Activated CD4-positive, alpha-beta T cell treated with anti-CD3 and anti-CD28 coated beads for 24 hours (primary cell): ENCODE data around the gene BCL2.
"Not testable (repeated sequence)": the region's sequence is repeated elsewhere in the genome, so short reads cannot be mapped to it uniquely, and the experiment has no call there.

ENCODE experiments used
- DNase-seq, 2 donors: peaks; one replicate each; pipeline ENCODE4 v3.0.0-alpha.2; 2020; ENCODE audit warnings: low read depth in 2 of 2

The BCL2 gene

DNA sequence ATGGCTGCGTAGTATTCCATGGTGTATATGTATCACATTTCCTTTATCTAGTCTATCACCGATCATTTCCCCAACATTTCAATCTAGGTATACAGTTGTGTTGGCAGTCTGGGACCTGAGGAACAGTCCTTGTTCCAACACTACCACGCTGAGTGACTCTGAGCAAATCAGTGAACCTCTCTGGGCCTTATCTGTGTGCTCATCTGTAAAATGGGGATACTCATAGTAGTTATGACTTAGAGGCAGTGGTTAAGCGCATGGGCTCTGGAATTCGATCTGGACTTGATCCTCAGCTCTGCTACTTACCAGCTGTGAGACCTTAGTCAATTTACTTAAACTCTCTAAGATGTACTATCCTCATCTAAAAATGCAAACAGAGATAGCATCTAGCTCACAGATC is 85.1 kb downstream of the BCL2 start:
- no peak for DNase-seq

DNA sequence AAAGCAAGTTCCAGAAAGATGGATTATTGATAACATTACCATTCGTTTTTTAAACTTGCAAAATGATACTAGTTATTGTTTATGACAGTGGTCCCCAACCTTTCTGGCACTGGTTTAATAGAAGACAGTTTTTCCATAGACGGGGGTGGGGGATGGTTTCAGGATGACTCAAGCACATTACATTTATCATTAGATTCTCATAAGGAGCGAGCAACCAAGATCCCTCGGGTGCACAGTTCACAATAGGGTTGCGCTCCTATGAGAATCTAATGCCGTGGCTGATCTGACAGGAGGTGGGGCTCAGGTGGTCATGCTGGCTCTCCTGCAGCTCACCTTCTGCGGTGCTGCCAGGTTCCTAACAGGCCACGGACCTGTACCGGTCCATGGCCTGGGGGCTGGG is 86.2 kb downstream of the BCL2 start:
- DNase-seq: peak in 1 of 2 donors; percentile 35

DNA sequence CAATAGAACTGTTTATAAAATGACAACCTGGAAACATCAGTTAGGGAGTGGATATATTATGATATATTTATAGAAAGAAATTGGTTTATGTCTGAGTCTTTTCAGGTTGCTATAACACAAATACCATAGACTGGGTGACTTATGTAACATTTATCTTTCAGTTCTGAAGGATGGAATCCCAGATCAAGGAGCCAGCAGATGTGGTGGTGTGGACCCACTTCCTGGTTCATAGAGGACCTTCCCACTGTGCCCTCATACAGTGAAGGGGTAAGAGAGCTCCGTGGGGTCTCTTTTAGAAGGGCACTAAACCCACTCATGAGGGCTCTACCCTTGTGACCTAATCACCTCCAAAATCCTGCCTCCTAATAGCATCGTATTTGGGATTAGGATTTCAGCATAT is 86.7 kb downstream of the BCL2 start:
- no peak for DNase-seq

DNA sequence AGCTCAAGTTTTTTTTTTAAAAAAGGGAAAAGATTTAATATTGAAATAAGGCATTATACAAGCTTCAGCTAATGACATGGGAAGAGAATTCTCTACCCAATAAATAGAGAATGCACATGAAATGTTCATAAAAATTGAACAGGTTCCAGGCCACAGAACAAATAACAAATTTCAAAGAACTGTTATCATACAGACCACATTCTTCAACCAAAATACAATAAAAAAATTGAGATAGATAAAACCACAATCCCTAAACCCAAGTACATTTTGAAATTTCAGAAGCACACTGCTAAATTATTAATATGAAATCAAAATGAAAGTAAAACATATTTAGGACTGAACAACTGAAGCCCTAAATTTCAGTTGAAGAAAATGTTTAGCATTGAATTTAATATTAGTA is 89.6 kb downstream of the BCL2 start:
- no peak for DNase-seq

DNA sequence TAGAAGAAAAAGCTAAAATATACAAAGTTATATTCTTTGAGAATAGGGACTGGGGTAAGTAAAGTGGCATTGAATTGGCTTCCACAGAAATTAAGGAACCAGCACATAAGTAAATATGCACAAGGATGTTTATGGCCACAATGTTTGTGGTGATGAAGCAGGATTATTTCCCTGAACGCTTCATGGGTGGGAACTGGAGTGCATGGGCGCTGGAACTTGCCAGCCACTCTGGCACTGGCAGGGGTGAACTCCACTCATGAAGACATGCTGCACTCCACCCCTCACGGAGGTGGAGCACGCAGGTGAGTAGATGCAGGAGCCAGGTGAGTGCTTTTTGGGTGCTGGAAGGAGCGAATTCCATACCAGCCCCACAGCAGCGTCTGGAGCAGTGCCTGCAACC is 94.1 kb downstream of the BCL2 start:
- DNase-seq: no peak

DNA sequence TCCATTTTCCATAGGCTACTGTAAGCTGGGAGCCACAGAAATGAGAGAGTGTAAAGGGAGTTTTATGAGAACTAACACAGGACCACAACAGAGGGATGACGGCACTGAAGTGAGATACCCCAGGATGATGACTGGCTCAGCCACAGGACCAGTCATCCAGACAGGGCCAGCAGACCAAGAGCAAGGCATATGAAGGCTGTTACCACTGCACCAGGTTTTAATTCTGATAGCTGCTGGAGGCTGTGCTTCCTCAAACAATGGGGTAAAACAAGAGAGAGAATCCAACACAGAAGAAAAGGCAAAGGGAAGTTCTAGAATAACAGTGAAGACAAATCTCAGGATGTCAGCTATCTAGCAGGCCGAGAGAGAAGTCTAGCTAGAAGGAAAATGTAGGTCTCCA is 94.9 kb downstream of the BCL2 start:
- no peak for DNase-seq

DNA sequence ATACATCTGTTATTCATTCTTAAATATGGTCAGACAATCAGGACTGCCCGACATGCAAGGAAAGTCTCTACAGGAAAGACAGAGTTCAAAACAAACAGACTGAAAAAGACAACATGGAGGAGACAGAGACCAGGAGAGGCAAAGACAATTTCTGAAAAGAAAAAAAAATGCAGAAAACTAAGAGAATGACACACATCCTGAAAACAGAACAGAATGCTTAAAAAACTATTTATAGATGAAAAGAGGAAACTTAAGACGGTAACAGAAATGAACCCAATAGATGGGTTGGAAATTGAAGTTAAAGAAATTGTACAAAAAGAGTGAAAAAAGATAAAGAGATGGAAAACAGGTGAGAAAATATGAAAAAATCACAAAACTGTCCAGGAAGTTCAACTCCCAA is 95.7 kb downstream of the BCL2 start:
- no peak for DNase-seq

DNA sequence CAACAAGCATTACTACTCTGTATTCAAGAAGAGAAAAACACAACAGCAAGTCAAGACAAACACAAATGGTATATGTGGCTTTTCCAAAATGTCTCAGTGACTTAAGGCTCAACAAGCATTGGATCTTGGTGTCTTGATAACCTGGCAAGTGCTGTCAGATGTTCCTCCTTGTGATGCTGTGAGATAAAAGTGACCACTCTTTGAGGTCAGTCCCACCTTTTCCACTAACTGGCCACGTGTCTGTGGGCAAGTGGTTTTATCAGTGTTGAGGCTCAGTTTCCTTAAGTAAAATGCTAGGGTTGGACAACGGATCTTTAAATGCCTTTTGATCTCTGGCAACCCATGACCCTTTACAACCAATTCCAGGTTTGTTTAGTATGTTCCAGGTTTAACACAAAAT is 98.7 kb downstream of the BCL2 start:
- DNase-seq: no peak

DNA sequence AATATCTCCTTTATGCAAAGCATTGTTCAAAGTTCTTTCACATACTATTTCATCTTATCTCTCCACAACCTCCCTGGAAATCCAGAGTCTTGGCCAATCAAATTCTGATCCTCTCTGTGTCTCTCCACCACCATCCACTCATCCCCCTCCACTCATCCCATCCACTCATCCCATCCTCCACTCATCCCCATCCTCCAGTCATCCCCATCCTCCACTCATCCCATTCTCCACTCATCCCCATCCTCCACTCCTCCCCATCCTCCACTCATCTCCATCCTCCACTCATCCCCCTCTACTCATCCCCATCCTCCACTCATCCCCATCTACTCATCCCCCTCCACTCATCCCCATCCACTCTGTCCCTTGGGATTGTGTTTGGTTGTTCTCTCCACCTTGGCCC is 101.1 kb downstream of the BCL2 start:
- DNase-seq: no peak

DNA sequence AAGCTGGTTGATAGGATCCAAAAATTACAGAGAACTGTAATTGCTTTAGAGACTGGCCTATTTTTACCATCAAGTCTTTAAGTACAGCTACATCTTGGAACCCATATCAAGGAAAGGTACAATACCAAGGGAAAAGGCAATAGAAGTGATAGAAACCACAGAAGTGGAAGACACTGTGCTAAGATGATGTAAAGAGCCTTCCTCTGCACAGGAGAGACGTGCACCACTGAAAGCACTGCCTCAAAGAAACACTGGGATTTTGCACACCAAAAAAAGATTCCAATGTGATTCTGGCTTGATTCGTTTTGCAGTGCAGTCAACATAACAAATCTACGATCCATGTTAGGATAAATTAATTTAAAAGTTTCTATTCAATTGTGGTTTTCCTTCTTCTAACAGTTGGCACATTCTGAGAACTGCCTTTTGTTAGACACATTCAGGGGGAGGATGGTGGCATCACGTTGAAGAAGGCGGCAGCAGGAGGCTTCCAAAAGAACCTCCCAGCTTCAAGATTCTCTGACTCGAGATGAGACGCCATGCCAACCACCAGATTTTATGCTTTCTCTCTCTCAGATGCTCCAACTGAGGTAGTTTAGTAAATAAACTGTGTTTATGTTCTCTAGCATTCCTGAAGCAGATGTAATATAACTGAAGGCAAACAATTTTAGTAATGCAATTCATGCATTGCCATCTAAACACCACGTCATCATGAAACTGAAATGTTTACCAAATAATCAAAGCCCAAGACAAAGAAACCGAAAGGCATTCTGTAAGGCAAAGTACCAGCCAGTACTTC is 102.9 kb downstream of the BCL2 start:
- DNase-seq: no peak

DNA sequence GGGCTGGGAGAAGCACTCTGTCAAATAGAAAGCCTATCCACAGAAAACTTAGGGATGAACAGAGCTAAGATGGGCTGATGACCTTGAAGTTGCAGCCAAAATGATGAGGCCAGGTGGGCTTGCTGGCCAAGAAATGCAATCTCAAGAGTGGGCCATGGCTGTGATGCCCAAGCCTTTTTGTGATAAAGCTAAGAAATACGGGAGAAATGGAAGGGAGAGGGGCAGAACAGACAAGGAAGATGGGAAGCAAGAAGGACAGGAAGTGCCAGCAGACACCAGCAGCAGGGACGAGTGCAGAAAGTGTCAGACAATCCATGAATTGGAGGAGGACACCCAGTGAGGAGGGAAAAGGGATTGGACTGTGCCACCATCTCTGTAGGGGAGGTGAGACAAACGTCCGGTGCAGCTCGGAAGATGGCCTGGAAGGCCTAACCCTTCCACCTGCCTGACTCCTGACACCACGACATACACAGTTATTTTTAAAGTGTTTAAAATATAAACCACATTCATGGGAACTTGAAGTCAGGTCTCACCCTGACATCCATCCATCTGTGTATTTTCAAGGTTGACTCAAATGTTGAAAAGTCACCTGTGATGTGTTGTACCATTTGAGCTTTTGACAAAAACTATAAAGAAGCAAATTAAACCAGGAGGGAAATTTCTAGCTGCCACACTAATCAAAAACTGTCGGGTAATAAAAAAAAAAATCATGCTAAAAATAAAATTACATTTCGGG is 105.5 kb downstream of the BCL2 start:
- no peak for DNase-seq

DNA sequence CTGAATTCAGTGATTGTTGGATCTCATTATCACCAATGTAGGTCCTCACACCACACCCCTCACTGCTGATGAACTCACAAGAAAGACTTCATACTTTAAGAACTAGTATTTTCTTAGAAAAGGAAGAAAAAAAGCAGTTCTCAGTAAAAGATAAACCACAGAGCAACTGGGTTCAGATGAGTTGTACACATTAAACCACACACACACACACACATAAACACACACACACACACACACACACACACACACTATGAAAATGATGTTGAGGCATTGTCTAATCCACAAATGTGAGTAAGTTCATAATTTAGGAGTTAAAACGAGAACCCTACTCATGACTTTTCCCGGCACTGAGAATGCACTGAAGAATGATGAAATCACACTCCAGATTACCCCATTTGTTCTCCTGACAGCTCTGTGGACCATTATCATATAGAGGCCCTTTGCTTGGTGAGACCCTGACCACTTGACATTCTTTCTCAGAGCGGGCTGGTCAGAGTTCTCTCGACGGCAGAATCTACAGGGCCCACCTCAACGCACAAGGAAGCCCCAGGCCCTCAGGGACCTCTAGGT is 106.2 kb downstream of the BCL2 start:
- DNase-seq: peak in 1 of 2 donors; percentile 43

DNA sequence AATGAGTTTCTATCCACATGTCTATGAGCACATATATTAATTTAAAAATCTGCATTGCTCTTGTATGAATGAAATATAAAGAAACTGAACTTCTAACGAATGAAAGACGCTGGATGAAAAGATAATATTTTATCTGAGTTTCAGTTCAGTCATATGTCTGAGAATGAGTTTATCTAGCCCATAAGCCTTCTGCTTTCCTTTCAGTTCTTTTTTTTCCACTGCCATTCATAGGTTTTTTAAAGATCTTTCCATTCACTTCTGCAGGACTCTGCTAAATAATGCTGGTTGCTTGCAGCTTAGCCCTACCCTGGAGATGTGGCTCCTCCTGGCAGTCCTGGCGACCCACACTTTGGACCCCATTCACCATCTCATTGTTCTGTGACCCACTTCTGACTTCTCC is 109.0 kb downstream of the BCL2 start:
- DNase-seq: no peak

DNA sequence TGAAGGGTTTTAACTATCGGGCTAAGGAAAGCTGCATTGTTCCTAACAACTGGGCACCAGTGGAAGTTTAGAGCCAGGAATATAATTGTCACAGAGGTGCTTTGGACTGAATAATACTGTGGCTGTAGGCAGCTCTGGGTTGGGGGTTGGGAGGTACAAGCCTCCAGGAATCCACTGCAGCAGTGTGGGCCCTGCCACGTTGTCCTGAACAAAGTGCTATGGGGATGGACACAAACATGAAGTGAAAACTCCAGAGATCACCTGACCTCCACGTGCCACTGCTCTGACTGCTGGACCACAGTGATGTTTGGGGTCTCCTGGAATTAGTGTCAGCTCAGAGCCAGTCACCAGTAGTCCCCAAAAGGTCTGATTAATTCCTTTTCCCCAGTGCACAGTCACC is 110.9 kb downstream of the BCL2 start:
- DNase-seq: no peak

DNA sequence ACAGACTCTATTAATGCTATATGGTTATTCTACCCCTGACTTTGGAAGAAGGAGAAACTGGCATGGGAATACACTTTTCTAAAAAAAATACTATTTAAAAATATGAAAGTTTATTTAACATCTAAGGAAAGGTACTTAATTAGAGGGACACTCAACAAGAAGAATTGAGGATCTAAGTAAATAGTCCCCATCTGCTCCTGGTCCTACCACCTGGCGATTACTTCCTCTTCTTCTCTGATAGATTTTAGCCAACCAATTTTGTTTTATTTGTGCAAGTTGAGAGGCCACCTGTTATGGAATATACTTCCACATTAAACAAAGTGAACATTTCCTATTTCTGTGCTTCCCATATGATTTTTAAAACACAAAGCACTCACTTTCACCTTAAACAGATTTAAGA is 111.7 kb downstream of the BCL2 start:
- no peak for DNase-seq

DNA sequence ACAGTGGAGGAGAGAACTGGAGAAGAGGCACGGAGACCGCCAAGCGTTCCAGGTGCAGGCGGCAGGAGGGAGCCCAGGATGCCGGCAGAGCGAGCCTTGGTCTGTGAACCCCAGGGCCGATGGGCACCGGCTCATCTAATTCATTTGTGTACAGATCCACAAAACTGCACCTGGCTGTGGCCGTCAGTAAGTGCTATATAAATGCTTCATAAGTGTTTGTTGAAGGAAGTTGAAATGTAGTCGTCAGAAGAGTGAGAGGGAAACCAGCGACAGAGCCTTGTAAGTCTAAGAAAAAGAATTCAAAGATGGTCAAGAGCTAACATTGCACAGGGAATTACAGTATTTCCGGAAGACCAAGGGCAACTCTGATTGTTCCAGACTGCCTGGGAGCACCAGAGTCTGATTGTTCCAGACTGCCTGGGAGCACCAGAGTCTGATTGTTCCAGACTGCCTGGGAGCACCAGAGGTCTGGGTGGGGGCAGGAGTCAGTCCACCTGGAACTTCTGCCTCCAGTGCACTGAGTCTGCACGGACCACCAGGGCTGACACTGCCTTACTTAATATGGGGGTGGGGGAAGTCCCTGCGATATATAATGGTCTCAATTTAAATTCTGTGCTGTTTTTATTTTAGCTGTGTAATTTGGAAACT is 112.3 kb downstream of the BCL2 start:
- no peak for DNase-seq

DNA sequence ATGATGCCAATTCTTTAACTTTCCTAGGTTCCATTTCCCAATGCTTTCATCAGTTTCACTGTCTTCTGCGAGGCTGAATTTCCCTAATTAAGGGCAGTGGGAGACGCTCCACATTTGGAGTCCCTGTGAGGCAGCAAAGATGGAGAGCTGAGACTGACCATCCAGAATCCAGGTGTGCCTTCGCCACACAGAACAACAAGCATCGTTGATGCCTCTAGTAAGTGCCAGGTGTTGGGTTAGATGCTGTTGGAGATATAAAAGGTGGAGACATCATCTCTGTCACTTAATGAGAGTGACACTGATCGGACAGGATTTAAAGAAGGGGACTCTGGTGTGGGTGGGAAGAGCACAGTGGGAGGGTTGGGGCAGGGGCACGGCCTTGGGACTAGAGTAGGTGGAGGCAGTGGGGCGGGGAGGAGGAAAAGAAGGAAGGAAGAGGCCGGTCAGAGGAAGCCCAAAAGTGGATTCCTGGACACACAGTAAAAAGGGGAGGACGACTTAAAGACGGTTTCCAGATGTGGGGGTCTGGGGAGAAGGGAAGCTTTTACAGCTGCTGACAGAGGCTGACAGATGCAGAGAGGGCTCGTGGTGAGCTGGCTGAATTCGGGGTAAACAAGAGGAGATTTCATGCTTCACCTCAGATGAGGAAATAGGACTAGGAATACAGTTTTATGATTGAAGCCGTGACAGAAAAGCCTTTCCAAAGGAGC is 113.0 kb downstream of the BCL2 start:
- no peak for DNase-seq

DNA sequence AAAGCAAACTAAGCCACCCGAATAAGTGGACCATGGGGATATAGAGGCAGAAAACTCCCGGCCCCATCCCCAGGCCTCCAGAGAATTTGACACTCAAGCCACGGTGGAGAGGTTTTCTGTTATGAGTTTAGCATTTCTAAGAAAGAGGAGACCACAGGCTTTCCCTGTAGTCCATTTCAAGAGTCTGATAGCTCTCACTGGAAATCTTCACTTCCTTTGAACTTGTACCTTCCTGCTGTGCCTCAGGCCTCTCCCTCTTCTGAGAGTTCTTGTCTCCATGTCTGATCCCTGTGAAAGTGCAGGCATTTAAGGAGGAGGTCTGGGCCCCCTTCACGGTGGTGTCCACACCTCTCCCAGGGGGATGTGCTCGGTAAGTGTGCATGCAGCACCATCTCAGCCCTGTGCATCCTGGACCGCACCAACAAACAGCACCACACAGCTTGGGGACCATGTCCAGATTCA is 113.7 kb downstream of the BCL2 start:
- no peak for DNase-seq

DNA sequence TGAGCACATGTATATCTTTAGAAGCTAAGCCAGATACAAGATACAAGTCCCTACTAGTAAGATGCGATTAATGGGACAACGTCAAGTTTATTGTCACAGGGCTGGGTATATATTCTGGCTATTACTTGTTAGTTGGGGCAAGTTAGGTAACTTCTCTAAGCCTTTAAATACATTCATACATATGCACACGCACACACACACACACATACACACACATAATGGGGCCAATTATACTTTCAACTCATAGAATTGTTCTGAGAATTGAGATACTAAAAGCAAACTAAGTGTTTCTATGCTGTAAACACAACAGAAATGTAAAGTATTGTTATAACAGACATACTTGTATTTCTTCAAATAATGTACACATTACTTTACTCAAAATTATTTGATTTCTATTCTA is 116.1 kb downstream of the BCL2 start:
- no peak for DNase-seq

DNA sequence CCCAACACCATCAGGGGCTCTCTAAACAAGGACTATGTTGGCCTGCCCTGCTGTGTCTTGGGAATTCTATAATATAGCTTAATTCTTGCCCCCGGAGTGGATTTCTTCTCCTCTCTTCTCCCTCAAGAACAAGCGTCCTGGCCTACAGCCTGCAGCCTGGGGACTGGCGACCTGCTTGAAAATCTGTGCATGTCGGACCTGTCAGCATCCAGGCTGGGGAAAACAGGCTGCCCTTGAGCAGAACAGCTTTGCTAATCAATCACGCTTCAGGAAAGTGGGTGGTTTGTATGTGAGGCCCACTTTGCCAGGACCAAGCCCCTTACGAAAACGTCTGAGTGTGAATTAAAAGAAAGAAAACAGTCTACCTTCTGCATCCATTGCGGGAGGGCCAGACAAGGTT is 116.7 kb downstream of the BCL2 start:
- no peak for DNase-seq

DNA sequence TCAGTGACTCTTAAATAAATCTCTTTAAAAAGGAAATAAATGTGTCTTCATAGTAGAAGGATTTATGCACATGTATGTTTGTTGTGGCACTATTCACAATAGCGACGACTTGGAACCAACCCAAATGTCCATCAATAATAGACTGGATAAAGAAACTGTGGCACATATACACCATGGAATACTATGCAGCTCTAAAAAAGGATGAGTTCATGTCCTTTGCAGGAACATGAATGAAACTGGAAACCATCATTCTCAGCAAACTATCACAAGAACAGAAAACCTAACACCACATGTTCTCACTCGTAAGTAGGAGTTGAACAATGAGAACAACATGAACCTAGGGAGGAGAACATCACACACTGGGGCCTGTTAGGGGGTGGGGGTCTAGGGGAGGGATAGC is 118.1 kb downstream of the BCL2 start:
- DNase-seq: not testable (repeated sequence)

DNA sequence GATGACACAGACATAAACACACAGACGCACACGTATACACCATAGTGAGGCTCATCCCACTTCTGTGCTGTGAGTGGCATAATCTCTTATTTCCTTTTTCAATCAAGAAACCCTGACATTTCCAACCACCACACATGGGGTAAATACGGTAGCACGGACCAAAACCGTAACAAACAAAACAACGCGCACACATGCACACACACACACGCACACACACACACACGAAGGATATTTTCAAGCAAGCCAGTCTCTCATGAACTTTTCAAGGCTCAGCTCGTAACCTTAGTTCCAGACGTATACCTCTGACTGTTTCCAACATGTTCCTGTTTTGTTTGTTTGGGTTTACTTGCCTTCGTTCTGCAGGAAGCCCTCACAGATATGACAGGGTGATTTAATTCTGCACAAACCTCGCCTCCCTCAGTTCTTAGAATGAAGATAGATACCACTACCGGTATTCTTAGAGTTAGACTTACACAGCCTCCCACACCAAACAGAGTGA is 119.8 kb downstream of the BCL2 start:
- no peak for DNase-seq
